ENCODE measurements around the gene MAFF.

The MAFF gene

DNA sequence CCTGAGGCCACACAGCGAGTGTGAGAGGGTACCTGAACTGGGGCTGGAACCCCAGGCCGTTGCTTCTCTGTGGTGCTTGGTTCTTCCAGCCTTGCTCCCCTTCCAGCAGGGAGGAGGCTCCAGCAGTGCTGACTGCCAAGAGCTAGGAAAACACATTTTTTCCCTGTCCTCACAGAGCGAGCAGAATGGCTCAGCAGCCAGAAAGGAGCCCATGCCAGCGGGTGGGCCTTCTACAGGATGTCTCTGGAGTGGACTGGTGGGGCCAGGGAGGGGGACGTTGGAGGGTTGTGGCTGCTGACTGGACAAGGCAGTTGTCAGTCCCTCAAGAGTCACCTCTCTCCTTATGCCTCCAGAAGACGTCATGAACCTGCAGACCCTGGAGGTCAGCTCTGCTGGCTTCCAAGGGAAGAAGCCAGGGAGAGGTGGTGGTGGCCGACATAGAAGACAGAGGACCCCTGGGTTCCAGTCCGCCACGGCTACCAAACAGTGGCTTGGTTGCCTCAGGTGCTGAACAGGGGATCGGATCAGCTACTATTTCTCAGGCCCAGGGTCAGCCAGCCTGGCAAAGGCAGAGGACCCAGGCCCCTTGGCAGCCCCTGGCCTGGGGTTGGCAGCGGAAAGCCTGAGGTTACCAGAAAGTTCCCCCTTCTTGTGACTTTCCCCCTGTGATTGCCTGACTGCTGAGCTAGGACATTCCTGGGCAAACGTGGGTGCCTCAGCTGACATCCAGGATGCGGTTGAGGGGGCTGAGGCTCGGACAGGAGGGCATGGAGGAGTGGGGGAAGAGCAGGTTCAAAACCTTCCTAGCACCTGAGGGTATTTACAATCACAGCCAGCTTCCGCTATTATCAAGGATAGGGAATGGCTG, 3.7 kb downstream of the MAFF start:
- DNase-seq: no peak

DNA sequence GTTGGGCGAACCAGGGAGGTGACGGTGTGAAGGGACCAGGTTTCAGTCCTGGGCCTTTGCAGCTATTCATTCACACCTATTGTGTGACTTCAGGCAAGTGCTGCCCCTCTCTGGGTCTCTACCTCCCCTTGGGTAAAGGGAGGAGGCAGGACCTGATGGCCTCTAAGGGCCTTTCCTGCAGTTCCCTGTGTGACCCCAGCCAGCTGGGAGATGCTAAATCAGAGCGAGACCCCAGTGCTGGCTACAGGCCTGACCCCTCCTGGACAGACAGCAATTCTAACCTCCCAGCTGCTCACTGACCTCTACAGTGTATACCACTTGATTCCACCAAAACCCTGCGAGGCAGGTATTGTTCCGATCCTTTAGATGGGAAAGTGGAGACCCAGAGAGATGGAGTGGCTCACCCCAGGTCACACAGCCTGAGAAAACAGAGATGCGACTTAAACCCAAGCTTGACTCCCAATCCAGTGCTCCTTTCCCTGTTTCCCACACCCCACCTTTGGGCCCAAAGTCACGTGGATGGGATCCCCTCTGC, 6.2 kb downstream of the MAFF start:
- no peak for DNase-seq

DNA sequence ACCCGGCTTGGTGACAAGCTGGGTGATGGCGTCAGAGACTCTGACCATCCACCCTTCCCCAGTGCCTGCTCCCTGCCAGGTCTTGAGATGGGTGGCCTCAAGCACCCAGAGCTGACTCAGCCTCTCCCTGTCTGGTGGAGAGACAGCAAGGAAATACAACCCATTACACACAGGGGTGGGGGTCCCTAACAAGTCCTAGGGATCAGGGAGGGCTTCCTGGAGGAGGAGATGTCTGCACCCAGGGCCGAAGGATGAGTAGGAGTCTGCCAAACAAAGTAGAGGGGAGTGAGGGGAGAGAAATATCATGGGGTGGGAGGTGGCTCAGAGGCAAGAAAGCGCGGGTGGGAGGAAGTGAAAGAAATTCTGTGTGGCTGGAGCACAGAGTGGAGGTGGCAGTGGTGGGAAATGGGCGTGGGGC, 6.8 kb downstream of the MAFF start:
- DNase-seq: no peak

DNA sequence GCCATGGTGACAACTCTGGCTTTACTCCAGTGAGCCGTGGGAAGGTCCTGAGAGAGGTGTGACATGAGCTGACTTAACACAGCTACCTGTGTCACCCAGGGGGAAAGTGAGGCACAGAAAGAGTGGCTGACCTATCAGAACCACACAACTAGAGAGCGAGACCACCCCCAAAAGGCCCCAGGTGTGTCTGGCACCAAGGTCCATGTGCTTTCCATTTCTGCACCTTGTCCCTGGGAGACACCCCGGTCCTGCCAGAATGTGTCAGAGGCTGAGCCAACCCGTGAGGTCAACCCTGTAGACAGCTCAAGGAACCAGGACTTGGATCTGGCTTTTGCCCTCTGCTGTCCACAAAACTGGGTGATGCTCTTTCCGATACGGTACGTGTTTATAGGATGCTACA, 9.8 kb downstream of the MAFF start:
- DNase-seq: no peak

DNA sequence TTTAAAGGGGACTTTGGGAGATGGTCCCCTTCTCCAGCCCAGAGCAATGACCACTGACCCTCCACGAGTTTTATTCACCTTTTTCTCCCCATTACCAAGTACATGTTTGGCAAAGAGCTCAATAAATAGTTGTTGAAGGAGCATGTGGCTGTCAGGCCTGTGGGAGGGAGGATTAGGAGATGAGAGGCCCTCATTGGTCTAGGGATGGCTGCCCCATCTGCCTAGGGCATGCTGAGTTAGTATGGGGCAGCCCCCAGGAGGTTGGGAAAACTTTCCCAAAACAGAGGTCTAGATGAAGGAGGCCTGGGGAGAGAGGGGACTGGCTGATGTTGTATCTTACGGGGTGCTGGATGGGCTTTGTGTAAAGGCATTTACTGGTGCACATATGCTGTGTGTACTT, 10.6 kb downstream of the MAFF start:
- DNase-seq: no peak

DNA sequence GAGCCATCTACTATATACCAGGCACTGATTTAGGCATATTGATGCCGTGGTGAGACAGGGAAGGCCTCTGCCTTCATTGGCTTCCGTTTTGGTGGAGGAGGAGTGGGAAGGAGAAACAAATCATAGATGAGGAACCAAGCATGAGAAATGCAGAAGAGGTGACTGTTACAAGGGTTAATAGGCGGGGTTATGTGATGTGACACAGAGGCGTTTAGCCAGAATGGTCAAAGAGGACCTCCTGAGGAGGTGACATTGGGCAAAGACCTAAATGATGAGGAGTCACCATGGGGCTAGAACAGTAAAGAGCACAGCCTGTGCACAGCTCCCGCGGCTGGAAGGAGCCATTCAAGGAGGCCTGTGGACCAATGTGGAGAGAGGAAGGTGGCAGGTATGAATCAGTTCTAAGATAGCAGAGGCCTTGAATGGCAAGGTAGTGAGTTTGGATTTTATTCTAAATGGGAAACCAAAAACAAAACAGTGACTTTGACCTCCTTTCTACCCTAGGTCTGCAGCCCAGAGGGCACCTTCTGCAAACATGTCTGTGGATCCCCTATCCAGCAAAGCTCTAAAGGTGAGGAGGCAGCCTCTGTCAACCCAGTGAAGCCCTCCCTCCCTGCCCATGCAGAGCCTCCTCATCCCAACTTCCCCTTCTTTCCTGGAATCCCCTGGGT, 11.7 kb downstream of the MAFF start:
- no peak for DNase-seq

DNA sequence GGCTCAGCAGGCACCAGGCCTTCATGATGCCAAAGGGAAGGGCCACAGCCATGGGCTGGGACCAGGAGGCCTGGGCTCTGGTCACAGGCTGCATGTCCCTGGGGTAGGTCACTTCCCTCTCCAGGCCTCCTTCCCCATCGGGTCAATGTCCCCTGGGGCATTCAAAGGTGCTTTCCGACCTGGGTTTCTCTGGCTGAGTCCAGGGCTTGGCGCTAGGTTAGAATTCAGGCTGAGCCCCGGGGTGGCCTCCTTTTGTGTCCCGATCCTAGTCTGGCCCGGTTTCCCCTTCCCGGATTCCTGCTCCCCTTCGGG, 12.2 kb downstream of the MAFF start:
- no peak for DNase-seq

DNA sequence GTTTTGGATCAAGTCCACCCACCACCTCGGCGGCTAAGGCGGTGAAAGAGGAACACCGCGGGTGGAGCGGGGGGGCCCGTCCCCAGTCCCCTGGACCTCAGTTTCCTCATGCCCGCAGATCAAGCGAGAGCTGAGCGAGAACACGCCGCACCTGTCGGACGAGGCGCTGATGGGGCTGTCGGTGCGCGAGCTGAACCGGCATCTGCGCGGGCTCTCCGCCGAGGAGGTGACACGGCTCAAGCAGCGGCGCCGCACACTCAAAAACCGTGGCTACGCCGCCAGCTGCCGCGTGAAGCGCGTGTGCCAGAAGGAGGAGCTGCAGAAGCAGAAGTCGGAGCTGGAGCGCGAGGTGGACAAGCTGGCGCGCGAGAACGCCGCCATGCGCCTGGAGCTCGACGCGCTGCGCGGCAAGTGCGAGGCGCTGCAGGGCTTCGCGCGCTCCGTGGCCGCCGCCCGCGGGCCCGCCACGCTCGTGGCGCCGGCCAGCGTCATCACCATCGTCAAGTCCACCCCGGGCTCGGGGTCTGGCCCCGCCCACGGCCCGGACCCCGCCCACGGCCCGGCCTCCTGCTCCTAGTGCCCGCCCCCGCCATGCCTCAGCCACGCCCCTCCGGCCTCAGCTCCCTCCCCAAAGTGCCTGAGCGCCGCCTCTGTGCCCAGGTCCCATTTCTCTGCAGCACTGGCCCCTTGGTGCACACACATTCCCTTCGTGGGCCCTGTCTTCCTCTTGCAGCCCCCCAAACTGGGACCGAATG, 12.7 kb downstream of the MAFF start:
- DNase-seq: no peak

DNA sequence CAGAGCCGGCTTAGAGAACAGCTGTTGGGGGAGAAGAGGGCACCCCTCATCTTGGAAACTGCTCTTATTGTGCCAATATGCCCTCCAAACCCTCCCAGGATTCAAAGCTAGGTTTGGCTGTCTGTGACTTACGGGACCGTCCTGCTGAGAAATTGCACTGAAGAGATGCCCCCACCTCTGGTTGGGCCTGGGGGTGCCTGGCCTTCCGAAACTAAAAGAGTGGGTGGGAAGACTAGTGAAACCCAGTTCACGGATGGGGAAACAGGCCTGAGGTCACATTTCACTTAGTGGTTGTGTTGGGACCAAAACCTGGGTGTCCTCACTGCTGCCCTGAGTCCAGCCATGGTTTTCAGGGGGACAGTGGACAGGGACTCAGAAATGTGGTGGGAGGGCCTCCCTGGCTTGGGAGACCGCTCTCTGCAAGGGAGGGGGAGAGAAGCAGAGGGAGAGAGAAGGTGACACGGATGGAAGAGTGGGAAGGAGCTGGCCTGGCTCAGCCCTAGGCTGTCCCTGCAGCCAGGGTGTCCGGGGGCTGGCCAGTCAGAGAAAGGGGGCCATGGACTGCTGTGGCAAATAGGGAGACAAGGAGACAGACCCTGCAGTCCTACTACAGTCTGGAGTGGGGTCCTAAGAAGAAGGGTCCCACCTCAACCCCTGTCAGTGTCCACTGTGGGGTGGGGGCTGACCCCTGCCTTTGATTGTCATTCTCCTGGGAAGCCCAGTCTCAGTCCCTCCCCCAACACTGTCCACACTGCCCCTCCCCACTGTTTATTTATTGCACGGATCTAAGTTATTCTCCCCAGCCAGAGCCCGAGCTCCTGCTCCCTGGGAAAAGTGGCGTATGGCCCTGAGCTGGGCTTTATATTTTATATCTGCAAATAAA, 13.6 kb downstream of the MAFF start:
- DNase-seq: no peak

DNA sequence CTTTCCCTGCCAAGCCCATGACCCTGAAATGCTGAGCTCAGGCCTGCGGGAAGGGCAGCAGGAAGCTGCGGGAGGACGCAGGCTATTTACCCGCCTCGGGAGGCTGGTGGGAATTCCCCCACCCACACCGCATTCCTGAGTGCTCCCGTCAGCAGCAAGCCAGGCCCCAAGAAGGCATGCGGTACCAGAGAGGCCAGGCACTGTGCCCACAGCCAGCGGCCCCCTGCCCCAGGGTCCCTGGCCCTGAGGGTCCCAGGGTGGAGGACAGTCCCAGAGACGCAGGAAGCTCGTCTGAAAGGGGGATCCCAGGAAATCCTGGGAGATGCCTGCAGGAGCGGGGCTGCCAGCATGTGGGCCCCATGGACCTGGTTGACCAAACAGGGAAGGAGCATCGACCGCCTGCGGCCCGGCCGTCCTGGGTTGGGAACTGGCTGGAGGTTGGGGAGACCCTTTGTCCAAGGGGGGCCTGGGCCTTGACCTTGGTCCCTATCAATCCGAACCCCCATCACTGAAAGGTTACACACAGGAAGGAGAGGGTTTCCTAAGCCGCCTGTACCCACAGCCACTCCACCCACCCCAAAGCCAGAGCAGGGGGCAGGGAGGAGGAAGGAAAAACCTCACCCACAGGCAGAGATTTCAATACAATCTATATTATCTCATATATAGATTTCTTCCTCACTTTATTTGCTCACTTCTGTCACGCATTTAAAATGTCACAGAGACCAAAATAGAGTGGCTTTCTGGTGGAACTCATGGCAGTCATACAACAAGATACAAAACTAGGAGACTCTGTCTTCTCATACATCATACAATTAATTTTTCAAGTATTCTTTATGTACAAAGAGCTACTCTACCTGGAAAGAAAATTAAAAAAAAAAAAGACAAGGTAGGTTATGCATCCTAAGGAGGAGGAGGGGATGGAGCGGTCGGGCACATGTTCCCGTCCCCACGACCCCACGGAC, 17.1 kb downstream of the MAFF start:
- no peak for DNase-seq

DNA sequence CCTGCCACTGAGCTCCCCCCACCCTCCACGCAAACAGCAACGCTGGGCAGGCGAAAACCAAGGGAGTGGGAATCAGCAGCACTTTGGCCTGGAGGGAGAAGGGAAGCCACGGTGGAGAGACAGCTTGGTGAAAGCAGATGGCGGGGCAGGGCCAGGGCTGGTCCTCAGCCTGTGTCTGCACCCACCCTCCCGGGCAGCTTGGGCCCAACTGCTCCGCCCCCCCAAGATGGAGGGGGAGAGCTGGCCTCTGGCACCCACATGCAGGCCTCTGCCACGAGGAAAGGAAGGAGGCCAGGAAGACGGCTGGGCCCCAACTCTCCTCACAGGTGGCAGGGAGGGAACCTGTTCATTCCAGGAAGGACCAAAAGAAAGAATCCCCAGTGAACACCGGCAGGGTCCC, 17.8 kb downstream of the MAFF start:
- no peak for DNase-seq

DNA sequence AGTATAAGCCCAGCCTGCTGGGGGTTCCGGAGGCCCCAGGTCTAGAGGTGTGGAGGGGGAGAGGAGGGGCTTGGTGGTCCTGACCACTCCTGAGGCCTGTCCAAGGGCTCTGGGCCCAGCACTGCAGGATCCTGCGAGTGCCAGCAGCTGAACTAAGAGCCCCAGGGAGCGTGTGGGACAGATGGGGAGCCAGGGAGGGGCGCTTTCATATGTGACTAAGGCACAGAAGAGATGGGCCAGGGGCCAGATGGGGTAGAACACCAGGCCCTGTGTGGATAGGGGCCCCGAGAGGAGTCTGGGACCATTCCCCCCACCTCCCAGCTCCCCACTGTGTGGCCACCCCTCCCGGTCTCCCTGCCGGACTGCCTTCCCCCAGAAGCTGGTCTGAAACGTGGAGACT, 18.4 kb downstream of the MAFF start:
- DNase-seq: no peak

DNA sequence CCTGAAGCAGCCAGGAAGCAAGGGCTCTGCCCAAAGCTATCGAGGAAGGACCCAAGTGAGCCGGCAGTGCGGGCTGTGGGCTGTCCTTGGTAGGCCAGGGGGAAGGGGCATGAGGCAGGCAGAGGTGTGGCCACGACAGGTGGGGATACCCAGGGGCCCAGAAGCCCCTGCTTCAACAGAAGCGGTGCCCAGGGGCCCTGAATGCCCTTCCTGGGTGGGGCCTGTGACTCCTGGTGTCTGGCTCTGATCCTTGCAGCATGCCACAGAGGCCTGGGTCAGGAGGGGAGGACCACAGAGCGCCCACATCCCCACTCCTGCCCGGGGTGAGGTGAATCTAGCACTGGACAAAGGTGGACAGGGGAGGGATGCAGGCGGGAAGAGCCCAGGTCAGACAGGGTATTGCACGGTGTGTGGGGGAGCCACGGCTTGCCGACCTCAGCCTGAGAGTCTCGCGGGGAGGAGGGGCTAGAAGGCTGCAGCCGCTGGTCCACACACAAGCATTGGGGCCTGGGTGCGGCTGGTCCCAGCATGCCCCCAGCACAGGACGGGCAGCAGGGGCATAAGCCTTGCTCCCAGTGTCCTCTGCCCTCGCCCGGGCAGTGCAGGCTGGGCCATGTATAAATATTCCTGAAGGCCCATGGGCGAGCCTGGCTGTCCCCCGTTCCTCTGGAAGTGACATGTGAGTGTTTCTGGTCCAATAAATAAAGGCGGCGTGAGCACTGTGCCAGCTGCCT, 19.0 kb downstream of the MAFF start:
- no peak for DNase-seq

DNA sequence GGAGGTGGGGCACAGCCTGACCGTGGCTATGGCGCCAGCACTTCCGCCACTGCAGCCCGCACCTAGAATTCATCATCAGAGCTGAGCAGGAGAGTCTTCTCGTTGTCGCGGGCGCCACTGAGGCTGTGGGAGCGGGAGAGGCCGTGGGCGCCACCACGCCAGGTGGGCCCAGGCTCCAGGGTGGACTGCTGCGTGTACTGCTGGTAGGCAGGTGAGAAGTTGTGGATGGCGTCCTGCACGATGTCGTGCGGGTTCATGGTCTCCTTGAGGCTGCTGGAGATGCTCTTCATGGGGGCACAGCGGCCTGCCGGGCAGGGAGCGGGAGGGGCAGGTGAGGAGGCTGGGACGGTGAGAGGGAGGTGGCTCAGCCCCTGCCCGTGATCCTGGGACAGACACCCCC, 19.6 kb downstream of the MAFF start:
- DNase-seq: no peak

DNA sequence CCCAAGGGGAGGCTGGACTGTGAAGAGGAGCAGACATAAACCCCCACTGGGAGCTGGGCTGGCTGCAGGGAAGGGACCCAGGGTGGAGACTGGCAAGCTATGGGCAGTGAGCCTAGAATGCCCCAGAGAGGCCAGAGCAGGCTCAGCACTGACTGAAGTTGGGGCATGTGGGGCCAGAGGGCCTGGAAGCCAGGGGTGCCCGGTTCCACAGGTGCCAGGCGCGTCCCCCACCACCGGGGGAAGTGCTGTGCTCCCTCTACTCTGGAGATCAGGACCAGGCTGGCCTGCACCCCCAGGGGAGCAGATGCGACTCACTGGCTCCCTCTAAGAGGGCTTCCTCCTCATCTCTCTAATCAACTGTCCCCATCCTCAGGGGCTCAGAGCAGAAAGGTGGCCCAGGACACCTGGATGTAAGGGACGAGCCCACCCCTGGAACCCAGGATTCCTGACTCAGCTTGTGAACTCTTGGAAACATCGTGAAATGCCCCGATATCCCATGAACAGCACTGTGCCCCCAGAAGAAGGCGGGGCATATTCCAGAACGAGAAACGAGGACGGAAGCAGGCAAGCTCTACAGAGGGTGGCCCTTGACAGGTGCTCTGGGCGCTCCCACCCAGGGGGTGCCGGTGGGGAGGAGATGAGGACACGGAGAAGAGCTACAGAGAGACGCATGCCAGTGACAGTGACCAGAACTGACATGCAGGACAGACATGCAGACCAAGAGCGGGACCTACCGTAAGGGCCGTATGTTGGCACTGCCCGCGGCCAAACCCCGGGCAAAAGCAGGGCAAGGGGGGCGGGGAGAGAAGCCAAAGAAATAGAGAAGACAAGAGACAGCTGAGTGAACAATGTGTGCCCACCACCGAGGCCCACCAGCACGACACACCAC, 20.4 kb downstream of the MAFF start:
- DNase-seq: no peak

DNA sequence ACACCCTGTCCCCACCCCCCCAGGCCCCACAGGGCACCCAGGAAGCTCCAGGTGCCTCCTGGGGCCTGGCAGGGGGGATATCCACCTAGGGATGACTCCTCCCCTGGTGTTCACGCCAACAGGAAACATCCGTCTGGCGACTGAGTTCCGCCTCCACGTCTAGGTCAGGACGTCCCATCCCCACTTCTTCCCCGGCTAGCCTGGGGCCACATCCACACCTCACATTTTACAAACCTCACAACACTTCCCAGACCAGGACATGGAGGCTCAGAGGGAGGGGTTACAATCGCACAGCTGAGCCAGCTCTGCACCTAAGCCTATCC, 21.0 kb downstream of the MAFF start:
- DNase-seq: no peak

DNA sequence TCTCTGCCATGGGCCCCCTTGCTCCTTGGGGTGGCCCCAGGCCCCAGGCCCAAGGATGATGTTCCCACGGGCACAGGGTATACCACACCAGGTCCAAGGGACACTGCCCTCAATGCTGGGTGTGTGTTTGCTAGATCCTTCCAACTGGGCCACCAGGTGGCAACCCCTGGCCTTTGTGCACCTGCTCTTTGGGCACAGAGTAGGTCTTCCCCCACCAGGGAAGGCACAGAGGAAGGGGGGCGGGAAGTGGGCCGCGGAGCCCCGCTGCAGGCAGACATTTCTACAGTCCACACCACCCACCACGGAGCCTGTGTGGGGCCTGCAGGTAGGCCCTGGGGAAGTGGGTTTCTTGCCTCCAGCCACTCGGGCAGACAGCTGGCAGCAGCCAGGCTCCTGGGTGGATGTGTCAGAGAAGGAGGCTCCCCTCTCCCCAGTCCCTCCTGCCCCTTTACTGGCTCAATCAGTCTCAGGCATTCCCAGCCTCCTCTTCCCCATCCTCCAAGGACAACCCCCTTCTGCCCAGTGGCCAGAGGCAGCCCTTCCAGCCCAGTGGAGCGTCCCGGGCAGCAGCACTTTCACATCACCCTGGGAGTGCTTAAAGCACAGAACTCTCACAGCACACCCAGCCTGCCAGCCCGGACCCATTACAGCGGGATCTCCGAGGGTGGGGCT, 21.6 kb downstream of the MAFF start:
- no peak for DNase-seq

DNA sequence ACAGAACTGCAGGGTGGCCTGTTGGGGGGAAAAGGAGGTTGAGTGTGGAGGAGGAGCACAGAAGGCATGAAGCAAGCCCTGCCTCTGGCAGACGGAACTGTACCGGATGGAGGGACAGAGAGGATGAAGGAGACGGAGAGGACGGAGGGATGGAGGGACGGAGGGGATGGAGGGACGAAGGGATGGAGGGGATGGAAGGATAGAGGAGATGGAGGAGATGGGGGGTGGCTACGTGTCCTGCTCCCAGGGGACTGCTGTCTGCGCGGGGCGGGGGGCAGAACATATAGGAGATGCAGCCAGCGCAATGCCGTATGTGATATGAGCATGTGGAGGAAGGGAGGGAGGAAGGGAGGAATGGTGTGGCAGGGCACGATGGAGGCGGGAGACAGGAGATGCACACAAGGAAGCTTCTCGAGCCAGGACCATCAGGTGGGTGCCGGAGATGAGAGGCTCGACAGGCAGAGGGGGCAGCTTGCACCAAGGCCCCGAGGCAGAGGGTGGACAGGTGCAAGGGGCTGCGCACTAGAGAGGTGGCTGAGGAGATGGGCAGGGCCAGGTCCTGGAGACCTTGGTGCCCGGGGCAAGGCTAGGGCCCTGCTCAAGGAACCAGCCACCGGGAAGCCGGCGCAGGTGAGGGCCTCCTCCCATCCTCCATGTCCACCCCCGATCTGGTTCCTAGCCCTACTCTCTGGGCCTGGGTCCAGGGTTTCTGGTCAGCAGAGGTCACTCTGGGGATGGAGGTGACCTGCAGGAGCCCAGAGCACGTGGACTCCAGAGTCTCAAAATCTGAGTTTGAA, 25.3 kb downstream of the MAFF start:
- DNase-seq: no peak

Data from SHP77 treated with DMSO at 0.1 percent for 48 hours (cell line).